ENCODE measurements around the gene CACNG3. TPM values are rescaled to one million over a fixed set of nuclear protein-coding genes. Genes with fewer than 3 reads are reported as not detected.
"Not testable (repeated sequence)": the region's sequence is repeated elsewhere in the genome, so short reads cannot be mapped to it uniquely, and the experiment has no call there.

Gene CACNG3
- total RNA-seq, 6 experiments from 2014 or later, result not detected

DNA sequence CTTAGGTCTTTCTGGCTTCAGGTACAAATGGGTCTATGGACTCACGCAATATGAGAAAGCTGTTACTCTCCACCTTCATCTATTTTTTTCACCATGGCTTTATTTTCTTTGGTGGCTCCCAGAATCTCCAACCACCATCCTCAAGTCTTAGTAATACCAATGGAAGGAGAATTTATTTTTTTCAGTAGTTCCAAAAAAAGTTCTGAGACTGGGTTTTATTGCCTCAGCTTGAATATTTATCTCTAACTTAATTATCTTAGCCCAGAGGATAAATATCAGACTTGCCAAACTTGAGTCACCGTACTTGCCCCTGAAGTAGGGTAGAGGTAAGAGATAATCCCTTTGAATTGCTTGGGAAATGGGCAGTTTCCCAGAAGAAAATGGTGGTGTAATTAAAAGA is 23.2 kb upstream of the CACNG3 start:
- intact Hi-C loops (cut with DNase I), result no loop called here
- Histone ChIP-seq H3K27ac (no peak overlapping the region), H3K4me1 (no peaks in the 10 kb centered on the region), H3K9me3 (no peaks in the 10 kb centered on the region), H3K27me3 (no peaks in the 10 kb centered on the region), H3K4me3 (no peak overlapping the region), H3K36me3 (no peaks in the 10 kb centered on the region)
- WGBS (ENCODE audit: insufficient coverage, low coverage, low lambda C conversion rate, missing lambda C conversion rate), result 58% methylated on average over 2 of the region's 2 CpGs
- ATAC-seq (no peak), DNase-seq (no peak)
- TF ChIP-seq, protein P1, sequence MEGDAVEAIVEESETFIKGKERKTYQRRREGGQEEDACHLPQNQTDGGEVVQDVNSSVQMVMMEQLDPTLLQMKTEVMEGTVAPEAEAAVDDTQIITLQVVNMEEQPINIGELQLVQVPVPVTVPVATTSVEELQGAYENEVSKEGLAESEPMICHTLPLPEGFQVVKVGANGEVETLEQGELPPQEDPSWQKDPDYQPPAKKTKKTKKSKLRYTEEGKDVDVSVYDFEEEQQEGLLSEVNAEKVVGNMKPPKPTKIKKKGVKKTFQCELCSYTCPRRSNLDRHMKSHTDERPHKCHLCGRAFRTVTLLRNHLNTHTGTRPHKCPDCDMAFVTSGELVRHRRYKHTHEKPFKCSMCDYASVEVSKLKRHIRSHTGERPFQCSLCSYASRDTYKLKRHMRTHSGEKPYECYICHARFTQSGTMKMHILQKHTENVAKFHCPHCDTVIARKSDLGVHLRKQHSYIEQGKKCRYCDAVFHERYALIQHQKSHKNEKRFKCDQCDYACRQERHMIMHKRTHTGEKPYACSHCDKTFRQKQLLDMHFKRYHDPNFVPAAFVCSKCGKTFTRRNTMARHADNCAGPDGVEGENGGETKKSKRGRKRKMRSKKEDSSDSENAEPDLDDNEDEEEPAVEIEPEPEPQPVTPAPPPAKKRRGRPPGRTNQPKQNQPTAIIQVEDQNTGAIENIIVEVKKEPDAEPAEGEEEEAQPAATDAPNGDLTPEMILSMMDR (IDR thresholded peaks at IDR 0.05), result no peak
- no peak for TF ChIP-seq POLR2A (IDR thresholded peaks at IDR 0.05)

- intact Hi-C loops (cut with DNase I), result no loop called here
- Histone ChIP-seq H3K27ac (no peak overlapping the region), H3K4me3 (no peak overlapping the region), H3K4me1 (no peaks in the 10 kb centered on the region), H3K9me3 (no peaks in the 10 kb centered on the region), H3K27me3 (no peaks in the 10 kb centered on the region), H3K36me3 (no peaks in the 10 kb centered on the region)
- TF ChIP-seq, protein P1 (IDR thresholded peaks at IDR 0.05), result no peak
- no peak for TF ChIP-seq POLR2A (IDR thresholded peaks at IDR 0.05)
- ATAC-seq, result no peak
- 47% methylated on average over 4 of the region's 5 CpGs for WGBS (ENCODE audit: insufficient coverage, low coverage, low lambda C conversion rate, missing lambda C conversion rate)
- DNase-seq, result no peak
Observed at GRCh38 chr16:24234737-24235136, 21.4 kb upstream of the CACNG3 start.

- no peaks in the 10 kb centered on the region for H3K4me1 ChIP-seq
- TF ChIP-seq POLR2A (IDR thresholded peaks at IDR 0.05), result no peak
- TF ChIP-seq, protein P1 (IDR thresholded peaks at IDR 0.05), result no peak
- ATAC-seq, result no peak
- no peaks in the 10 kb centered on the region for H3K36me3 ChIP-seq
- intact Hi-C loops (cut with DNase I), result no loop called here
- DNase-seq, result no peak
- H3K27me3 ChIP-seq, result no peaks in the 10 kb centered on the region
- H3K9me3 ChIP-seq, result no peaks in the 10 kb centered on the region
- H3K4me3 ChIP-seq, result no peak overlapping the region
- no peak overlapping the region for H3K27ac ChIP-seq
- 21% methylated on average over 2 of the region's 2 CpGs for WGBS (ENCODE audit: insufficient coverage, low coverage, low lambda C conversion rate, missing lambda C conversion rate)
Observed at GRCh38 chr16:24235806-24236205, 20.3 kb upstream of the CACNG3 start.

- H3K4me1 ChIP-seq; H3K36me3 ChIP-seq; DNase-seq; H3K4me3 ChIP-seq; ATAC-seq; H3K9me3 ChIP-seq; intact Hi-C loops (cut with DNase I); H3K27ac ChIP-seq; H3K27me3 ChIP-seq: not testable (repeated sequence)
- WGBS (ENCODE audit: insufficient coverage, low coverage, low lambda C conversion rate, missing lambda C conversion rate), result 14% methylated on average over 2 of the region's 2 CpGs
Observed at GRCh38 chr16:24238846-24239245, 17.3 kb upstream of the CACNG3 start.

- WGBS (ENCODE audit: insufficient coverage, low coverage, low lambda C conversion rate, missing lambda C conversion rate), result 40% methylated on average over 4 of the region's 4 CpGs
Observed at GRCh38 chr16:24246911-24247607, 9.1 kb upstream of the CACNG3 start.

More at GRCh38 chr16:24246911-24247607, 9.1 kb upstream of the CACNG3 start:
- no peak overlapping the region for H3K4me3 ChIP-seq
- DNase-seq, result no peak
- H3K36me3 ChIP-seq, result no peaks in the 10 kb centered on the region
- no peak for ATAC-seq
- no peak for TF ChIP-seq POLR2A (IDR thresholded peaks at IDR 0.05)
- TF ChIP-seq, protein P1 (IDR thresholded peaks at IDR 0.05), result no peak
- no peaks in the 10 kb centered on the region for H3K27me3 ChIP-seq
- H3K4me1 ChIP-seq, result no peaks in the 10 kb centered on the region
- intact Hi-C loops (cut with DNase I), result no loop called here
- no peak overlapping the region for H3K27ac ChIP-seq
- no peaks in the 10 kb centered on the region for H3K9me3 ChIP-seq

Measured in right lobe of liver (tissue), 6 donors.